MM.1S (cell line): ENCODE measurements around the gene SLC12A6.

ENCODE experiments used
- EZH2phosphoT487 ChIP-seq: fragments of 300-600 bp; sonication (generic); IDR thresholded peaks from 2 replicates; pipeline ENCODE4 v1.6.1; 2018; ENCODE audit warnings: antibody characterized with exemption, low read length
- TF ChIP-seq, protein P1 (sequence below): fragments of 300-600 bp; sonication (generic); IDR thresholded peaks from 2 replicates; pipeline ENCODE4 v1.5.1; 2016; ENCODE audit warnings: antibody characterized with exemption, low read length, mixed read lengths

DNA sequence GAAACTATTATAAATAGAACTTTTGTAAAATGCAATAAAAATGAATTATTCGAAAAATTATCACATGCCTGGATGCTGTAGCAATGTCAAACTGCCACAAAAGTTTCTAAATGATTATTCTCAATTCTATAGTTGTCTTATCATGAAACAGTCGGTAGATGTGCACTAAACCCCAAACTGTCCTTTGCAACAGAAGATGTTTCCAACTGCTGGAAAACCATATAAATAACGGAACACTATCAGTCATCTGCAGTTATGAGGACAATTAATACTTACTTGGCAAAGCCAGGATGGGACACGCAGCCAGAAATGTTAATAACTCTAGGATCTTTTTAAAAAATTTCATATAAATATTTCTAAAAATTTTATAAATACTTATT is 95.3 kb downstream of the SLC12A6 start:
- TF ChIP-seq, protein P1, sequence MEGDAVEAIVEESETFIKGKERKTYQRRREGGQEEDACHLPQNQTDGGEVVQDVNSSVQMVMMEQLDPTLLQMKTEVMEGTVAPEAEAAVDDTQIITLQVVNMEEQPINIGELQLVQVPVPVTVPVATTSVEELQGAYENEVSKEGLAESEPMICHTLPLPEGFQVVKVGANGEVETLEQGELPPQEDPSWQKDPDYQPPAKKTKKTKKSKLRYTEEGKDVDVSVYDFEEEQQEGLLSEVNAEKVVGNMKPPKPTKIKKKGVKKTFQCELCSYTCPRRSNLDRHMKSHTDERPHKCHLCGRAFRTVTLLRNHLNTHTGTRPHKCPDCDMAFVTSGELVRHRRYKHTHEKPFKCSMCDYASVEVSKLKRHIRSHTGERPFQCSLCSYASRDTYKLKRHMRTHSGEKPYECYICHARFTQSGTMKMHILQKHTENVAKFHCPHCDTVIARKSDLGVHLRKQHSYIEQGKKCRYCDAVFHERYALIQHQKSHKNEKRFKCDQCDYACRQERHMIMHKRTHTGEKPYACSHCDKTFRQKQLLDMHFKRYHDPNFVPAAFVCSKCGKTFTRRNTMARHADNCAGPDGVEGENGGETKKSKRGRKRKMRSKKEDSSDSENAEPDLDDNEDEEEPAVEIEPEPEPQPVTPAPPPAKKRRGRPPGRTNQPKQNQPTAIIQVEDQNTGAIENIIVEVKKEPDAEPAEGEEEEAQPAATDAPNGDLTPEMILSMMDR, result no peak
- TF ChIP-seq EZH2phosphoT487, result no peak
